NCI-H1092 (cell line): ENCODE data around the gene RAB34.

ENCODE experiments used
- DNase-seq: peaks from one replicate; lab custom pipeline; 2025; lab: John Stamatoyannopoulos, UW

The RAB34 gene

DNA sequence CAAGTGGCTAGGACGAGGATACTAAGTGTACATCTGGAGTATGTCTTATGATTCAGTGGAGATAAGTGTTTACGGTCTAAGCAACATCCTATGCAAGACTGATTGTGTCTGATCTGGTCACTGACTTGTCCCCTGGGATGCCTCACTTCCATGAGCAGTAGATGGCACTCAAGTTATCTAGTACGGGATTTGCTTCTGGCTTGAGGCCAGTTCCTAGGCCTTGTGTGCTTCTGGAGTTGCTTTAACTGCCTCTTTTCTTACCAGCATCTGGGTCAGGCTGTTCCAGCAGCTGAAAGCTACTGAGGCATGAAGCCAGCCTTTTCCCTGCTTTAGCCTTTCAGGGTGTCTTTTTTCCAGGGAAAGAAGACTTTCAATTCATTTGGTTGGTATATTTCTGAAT is 32.7 kb downstream of the RAB34 start:
- no peak for DNase-seq

DNA sequence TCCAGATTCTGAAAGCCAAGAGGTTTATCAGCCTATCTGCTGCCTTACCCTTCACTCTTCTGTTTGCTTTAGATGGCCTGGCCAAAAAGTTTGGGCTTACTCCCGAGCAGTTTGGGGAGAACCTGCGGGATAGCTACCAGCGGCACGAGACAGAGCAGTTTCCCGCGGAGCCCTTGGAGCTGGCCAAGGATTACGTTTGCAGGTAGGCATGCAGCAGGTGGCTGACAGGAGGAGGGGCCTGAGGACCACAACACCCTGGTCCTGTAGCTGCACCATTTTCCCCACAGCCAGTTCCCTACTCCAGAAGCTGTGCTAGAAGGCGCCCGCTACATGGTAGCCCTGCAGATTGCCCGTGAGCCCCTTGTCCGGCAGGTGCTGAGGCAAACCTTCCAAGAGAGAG is 35.0 kb downstream of the RAB34 start:
- DNase-seq, result no peak

DNA sequence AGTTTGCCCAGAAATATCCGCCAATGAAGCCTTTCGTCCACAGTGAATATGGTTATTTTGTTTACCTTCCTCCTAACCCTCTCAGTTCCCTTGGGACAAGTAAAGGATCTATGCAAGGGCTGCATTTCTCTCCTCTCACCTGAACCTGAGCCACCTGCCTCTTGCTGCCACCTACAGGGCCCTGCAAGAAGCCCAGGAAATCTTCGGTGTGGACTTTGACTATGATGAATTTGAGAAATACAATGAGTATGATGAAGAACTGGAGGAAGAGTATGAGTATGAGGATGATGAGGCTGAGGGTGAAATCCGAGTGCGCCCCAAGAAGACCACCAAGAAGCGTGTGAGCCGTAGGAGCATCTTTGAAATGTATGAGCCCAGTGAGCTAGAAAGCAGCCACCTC is 41.7 kb downstream of the RAB34 start:
- DNase-seq, result no peak

GRCh38 chr17:28675490-28675889 is 42.2 kb downstream of the RAB34 start:
- DNase-seq, result no peak

DNA sequence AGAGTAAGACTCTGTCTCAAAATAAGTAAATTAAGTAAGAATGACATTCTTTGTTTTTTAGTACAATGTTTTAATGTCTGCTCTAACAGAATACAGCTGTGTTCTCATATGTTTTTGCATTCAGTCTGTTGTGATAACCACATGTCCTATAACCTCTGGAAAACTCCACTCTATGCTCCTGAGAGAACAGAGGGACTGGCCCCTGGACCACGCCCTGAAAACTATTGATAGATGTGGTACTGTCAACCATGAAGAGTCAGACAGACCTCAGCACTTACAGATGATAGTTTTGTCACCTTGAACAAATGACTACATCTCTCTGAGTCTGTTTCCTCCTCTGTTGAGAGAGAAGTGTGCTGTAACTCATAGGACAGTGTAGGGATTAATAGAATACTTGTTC is 47.8 kb downstream of the RAB34 start:
- no peak for DNase-seq

DNA sequence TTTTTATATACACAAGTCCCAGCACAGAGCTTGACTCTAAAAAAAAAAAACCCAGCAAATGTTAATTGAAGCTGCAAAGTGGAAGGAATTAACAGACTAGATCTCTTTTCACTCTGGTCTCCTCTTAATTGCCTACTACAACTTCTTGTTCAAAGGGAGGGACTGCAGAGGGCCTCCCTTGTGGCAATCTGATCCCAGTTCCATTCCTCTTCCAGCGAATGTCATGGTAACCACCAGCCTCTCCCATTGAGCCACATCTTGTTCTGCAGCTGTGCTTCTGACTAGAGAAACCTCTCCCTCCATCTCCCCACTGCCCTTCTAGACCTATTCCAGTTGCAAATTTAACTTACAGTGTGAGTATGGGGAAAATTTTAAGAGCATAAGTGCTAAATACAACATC is 49.8 kb downstream of the RAB34 start:
- DNase-seq, result no peak

GRCh38 chr17:28665994-28666393 is 51.7 kb downstream of the RAB34 start:
- no peak for DNase-seq
